Gastrocnemius medialis (tissue), 4 donors: ENCODE measurements around the gene ALK.

Source experiments
- POLR2A ChIP-seq, 2 donors: fragments of 450-650 bp; IDR thresholded peaks; one replicate each; pipeline ENCODE4 v1.6.1; 2017; ENCODE audit warnings: antibody characterized with exemption in 2 of 2, mild to moderate bottlenecking in 2 of 2, moderate library complexity in 2 of 2
- TF ChIP-seq, protein P1 (sequence below), 5 experiments: fragments of 450-650 bp in 3 of 5; fragments of 200-600 bp in 2 of 5; sonication (generic) in 2 of 5; IDR thresholded peaks in 4 of 5; conservative IDR thresholded peaks in 1 of 5; 1 replicate in 4 of 5; 2 replicates in 1 of 5; pipeline ENCODE4 v1.5.1; 2016 to 2019; ENCODE audit warnings: antibody characterized with exemption in 5 of 5, mild to moderate bottlenecking in 3 of 5, moderate library complexity in 3 of 5

DNA sequence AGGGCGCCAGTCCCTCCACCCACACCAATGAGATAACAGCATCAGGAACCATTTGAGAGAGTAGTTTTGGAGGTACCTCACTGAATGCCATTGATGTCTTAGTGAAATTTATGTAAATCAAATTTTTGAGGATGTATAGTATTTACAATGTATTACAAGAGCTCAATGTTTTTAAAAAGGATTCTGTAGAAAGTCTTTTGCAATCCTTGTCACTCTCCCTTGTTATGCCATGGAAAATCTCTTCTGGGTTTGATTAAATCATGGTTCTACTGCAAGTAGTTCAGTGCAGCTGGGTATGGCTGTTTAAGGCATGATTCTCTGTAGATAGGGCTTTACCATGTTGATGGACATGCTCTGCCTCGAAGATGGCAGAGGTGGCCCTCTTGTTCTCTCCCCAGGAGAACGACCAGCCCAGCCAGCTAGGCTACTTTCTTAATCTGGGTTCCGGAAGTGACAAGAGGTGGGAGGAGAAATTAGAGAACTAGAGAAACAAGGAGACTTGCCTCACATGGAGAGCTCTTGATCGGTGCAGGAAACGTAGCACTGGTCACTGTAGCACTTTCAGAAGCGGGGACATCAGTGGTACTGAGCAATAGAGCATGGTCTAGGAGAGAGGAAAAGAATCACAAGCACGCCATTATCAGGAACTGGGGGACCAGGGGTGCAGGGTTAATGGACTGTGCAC is 603.4 kb downstream of the ALK start:
- TF ChIP-seq, protein P1, sequence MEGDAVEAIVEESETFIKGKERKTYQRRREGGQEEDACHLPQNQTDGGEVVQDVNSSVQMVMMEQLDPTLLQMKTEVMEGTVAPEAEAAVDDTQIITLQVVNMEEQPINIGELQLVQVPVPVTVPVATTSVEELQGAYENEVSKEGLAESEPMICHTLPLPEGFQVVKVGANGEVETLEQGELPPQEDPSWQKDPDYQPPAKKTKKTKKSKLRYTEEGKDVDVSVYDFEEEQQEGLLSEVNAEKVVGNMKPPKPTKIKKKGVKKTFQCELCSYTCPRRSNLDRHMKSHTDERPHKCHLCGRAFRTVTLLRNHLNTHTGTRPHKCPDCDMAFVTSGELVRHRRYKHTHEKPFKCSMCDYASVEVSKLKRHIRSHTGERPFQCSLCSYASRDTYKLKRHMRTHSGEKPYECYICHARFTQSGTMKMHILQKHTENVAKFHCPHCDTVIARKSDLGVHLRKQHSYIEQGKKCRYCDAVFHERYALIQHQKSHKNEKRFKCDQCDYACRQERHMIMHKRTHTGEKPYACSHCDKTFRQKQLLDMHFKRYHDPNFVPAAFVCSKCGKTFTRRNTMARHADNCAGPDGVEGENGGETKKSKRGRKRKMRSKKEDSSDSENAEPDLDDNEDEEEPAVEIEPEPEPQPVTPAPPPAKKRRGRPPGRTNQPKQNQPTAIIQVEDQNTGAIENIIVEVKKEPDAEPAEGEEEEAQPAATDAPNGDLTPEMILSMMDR (IDR thresholded peaks at IDR 0.05 in 4 of 5, conservative IDR thresholded peaks at IDR 0.05 in 1 of 5) = no peak
- TF ChIP-seq POLR2A (IDR thresholded peaks at IDR 0.05) = no peak
